ENCODE measurements around the gene PPP1R8. TPM values are rescaled to one million over a fixed set of nuclear protein-coding genes. Genes with fewer than 3 reads are reported as not detected.
A peak's percentile ranks its signal among the peaks of the same experiment; 100 is the strongest.

Gene PPP1R8
- total and polyA plus RNA-seq, 7 donors, result 25.8 to 37.5 (median 31.8) TPM

DNA sequence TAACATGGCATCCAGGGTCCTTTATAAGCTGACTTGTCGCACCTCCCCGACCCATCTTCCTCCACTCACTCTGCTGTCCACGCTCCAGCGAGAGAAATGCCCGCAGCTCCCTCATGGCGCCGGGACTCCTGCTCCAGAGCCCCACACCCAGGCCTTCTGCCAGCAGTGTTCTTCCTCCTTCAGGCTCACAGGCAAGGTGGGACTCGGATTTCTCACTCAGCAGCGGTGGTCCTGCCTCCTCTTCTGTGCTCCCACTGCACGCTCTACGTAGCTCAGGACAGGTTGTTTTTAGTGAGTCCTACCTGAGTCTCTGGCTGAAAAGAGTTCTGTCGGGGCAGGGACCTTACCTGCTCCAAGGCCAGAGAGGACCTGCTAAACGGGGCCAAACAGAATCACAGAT is 53.0 kb downstream of the PPP1R8 start:
- Histone ChIP-seq H3K27me3 (no peaks in the 10 kb centered on the region), H3K9me3 (no peaks in the 10 kb centered on the region), H3K27ac (peak overlapping the region in 2 of 4 donors; percentile 42 to 48), H3K36me3 (peaks cover 0 to 5% (median 0%) of the 10 kb centered on the region in 4 donors), H3K4me3 (no peak overlapping the region), H3K4me1 (no peaks in the 10 kb centered on the region)
- 93% methylated on average over 13 of the region's 13 CpGs for WGBS, 2 donors
- DNase-seq, result peak; percentile 54
- intact Hi-C loops (cut with DNase I), result no loop called here
- TF ChIP-seq EP300 (IDR thresholded peaks at IDR 0.05) (no peak), POLR2A (IDR thresholded peaks at IDR 0.05) (no peak)

DNA sequence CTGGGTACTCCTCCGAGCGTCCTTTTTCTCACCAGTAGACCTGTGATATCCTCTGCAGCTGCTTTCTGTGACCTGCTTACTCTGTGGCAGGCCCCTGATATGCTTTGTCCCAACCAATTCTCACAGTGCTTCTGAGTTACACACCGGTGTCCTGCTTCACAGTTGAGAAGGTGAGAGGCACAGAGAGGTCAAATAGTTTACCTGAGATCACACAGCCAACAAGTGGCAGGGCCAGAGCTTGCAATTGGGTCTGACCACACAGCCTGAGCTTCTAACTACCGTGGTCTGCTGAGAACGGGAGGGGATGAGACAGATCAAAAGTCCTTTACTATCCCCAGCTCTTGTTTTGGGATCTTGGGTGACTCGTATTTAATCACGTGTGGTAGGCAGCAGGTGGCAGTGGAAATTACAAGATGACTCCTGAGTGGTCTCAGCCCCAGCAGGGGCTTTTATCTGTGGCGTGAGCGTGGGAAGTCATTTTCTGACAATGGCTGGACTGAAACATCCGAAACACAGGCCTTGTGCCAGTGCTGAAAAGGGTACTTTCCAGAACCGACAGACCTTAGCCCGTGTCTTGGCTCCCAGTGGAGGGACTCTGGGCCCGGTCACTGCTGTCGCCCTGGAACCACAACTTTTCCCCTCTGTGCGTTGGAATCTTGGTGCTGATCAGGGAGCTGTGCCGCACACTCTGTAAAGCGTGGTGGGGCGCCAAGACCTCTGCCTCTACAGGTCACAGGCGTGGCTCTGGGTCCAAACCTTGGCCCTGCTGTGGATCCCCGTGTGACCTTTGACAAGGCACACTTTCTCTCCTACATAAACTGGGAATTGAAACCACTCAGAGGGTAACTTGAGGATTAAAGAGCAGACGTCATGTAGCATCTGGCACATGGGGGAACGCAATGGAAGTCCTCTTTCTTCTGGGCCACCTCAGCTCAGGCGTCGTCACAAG is 53.7 kb downstream of the PPP1R8 start:
- Histone ChIP-seq H3K36me3 (peaks cover 0 to 12% (median 0%) of the 10 kb centered on the region in 4 donors), H3K4me3 (no peak overlapping the region), H3K9me3 (no peaks in the 10 kb centered on the region), H3K27ac (peak overlapping the region; percentile 19 to 59 (median 46)), H3K27me3 (no peaks in the 10 kb centered on the region), H3K4me1 (no peaks in the 10 kb centered on the region)
- WGBS, 2 donors, result 80 to 83% methylated on average over 24 of the region's 24 CpGs
- TF ChIP-seq POLR2A (IDR thresholded peaks at IDR 0.05), result no peak
- TF ChIP-seq EP300 (IDR thresholded peaks at IDR 0.05), result peak in 1 of 4 donors; percentile 44
- DNase-seq, result peak; percentile 65
- intact Hi-C loops (cut with DNase I), result no loop called here

DNA sequence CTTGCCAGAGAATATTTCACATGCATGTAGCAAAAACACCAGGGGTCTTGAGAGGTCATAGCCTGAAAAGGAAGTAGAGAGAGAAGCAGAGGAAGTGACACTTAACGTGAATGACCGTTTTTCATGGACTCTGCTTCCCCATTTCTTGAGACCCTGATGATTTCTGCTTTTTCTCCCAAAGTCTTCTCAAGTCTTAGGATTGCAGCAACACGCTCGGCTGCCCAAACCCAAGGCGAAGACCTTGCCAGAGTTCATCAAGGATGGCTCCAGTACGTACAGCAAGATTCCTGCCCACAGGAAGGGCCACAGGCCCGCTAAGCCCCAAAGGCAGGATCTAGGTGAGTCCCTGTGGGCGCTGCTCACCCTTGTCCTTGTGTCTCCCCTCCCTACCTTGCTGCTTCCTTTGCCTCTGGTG is 54.5 kb downstream of the PPP1R8 start:
- TF ChIP-seq POLR2AphosphoS5 (IDR thresholded peaks at IDR 0.05) (no peak), EP300 (IDR thresholded peaks at IDR 0.05) (no peak), POLR2A (IDR thresholded peaks at IDR 0.05) (no peak)
- TF ChIP-seq, protein P1, sequence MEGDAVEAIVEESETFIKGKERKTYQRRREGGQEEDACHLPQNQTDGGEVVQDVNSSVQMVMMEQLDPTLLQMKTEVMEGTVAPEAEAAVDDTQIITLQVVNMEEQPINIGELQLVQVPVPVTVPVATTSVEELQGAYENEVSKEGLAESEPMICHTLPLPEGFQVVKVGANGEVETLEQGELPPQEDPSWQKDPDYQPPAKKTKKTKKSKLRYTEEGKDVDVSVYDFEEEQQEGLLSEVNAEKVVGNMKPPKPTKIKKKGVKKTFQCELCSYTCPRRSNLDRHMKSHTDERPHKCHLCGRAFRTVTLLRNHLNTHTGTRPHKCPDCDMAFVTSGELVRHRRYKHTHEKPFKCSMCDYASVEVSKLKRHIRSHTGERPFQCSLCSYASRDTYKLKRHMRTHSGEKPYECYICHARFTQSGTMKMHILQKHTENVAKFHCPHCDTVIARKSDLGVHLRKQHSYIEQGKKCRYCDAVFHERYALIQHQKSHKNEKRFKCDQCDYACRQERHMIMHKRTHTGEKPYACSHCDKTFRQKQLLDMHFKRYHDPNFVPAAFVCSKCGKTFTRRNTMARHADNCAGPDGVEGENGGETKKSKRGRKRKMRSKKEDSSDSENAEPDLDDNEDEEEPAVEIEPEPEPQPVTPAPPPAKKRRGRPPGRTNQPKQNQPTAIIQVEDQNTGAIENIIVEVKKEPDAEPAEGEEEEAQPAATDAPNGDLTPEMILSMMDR (IDR thresholded peaks at IDR 0.05), result no peak
- no peak overlapping the region for H3K4me3 ChIP-seq
- H3K9me3 ChIP-seq, result no peaks in the 10 kb centered on the region
- intact Hi-C loops (cut with DNase I), result no loop called here
- peak overlapping the region; percentile 42 to 73 (median 63) for H3K27ac ChIP-seq
- H3K36me3 ChIP-seq, result peaks cover 0 to 21% (median 0%) of the 10 kb centered on the region in 4 donors
- H3K4me1 ChIP-seq, result no peaks in the 10 kb centered on the region
- peak; percentile 60 for DNase-seq
- WGBS, 2 donors, result 81 to 89% methylated on average over 8 of the region's 8 CpGs
- no peaks in the 10 kb centered on the region for H3K27me3 ChIP-seq

DNA sequence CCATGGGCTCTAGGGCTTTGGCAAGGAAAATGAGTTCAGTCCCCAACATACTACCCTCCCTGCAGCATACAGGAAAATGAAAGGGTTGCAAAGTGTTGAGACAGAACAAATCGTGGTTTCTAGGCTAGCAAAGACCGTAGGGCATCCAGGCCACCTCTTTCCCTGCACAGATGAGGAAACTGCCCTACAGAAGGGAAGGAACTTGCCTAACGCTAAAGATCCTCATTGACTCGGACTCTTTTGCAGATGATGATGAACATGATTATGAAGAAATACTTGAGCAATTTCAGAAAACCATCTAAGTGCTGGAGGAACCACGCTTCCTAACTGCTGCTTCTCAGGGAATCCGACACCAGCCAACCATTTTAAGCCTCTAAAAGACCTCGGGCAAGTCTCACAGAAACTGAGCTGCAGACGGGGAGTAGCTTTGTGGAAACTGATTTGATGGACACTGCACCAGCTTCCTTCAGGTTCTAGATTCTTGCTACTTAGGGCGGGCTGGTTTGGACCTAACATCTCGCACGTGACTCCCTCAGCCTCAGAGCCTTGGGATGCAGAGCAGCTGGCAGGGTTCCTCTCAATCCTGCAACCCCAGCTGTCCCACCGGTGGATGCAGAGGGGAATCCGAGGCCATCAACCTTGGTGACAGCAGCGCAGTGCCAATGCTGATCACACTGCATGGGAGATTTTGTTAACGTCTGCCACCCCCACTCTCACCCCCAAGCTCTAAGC is 55.2 kb downstream of the PPP1R8 start:
- Histone ChIP-seq H3K4me1 (no peaks in the 10 kb centered on the region), H3K27ac (peak overlapping the region; percentile 42 to 73 (median 63)), H3K36me3 (peaks cover 0 to 22% (median 0%) of the 10 kb centered on the region in 4 donors), H3K9me3 (no peaks in the 10 kb centered on the region), H3K27me3 (no peaks in the 10 kb centered on the region), H3K4me3 (no peak overlapping the region)
- intact Hi-C loops (cut with DNase I), result no loop called here
- 84 to 91% methylated on average over 15 of the region's 15 CpGs for WGBS, 2 donors
- TF ChIP-seq POLR2A (IDR thresholded peaks at IDR 0.05), result no peak
- peak in 2 of 4 donors; percentile 41 to 57 for TF ChIP-seq POLR2AphosphoS5 (IDR thresholded peaks at IDR 0.05)
- peak in 1 of 4 donors; percentile 13 for TF ChIP-seq EP300 (IDR thresholded peaks at IDR 0.05)
- DNase-seq, result peak; percentile 60

DNA sequence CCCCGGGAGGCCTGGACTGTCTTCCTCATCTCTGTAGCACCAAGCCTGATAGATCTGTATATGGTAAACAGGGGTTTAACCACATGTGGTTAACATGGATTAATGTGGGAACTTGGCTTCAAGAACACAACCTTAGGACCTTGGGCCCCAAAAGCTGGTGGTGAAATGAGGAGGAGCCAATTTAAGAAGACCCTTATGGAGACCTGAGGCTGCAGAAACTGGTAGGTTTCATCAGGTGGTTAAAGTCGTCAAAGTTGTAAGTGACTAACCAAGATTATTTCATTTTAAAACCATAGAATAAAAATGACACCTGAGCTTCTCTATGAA is 55.7 kb downstream of the PPP1R8 start:
- no peaks in the 10 kb centered on the region for H3K4me1 ChIP-seq
- H3K4me3 ChIP-seq, result no peak overlapping the region
- TF ChIP-seq, protein P1 (IDR thresholded peaks at IDR 0.05), result no peak
- TF ChIP-seq POLR2AphosphoS5 (IDR thresholded peaks at IDR 0.05) (no peak), POLR2A (IDR thresholded peaks at IDR 0.05) (no peak), EP300 (IDR thresholded peaks at IDR 0.05) (no peak)
- intact Hi-C loops (cut with DNase I), result no loop called here
- H3K27me3 ChIP-seq, result no peaks in the 10 kb centered on the region
- 63 to 86% methylated on average over 2 of the region's 2 CpGs for WGBS, 2 donors
- H3K36me3 ChIP-seq, result peaks cover 0 to 27% (median 0%) of the 10 kb centered on the region in 4 donors
- H3K27ac ChIP-seq, result peak overlapping the region; percentile 34 to 65 (median 46)
- no peaks in the 10 kb centered on the region for H3K9me3 ChIP-seq
- DNase-seq, result no peak

DNA sequence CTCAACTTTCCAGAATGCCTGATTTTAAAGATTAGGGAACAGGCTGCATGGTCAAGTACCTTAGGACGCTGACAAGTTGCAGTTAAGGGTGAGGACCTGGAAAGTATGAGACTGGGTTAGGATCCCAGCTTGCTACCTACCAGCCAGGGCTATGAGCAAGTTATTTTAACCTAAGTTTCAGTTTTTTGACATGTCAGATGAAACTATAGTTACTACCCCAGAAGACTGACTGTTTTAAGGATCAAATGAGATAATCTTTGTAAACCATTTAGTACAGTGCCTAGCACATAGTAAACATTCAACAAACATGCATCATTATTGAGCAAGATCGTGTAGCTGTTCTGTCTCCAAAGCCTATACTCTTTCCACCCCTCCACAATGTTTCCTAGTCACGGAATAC is 56.2 kb downstream of the PPP1R8 start:
- TF ChIP-seq EP300 (IDR thresholded peaks at IDR 0.05) (no peak), POLR2A (IDR thresholded peaks at IDR 0.05) (no peak), POLR2AphosphoS5 (IDR thresholded peaks at IDR 0.05) (no peak)
- TF ChIP-seq, protein P1 (IDR thresholded peaks at IDR 0.05), result no peak
- peak overlapping the region; percentile 34 to 65 (median 46) for H3K27ac ChIP-seq
- intact Hi-C loops (cut with DNase I), result no loop called here

More for the DNA sequence above, 56.2 kb downstream of the PPP1R8 start:
- Histone ChIP-seq H3K27me3 (no peaks in the 10 kb centered on the region), H3K4me1 (no peaks in the 10 kb centered on the region), H3K36me3 (peaks cover 0 to 31% (median 2%) of the 10 kb centered on the region in 4 donors), H3K4me3 (no peak overlapping the region), H3K9me3 (no peaks in the 10 kb centered on the region)
- no peak for DNase-seq
- 81% methylated on average over 3 of the region's 3 CpGs for WGBS, 2 donors
